Omental fat pad (tissue), 4 donors: ENCODE measurements around the gene TXLNG. TPM values are rescaled to one million over a fixed set of nuclear protein-coding genes. Genes with fewer than 3 reads are reported as not detected.
"Not testable (repeated sequence)": the region's sequence is repeated elsewhere in the genome, so short reads cannot be mapped to it uniquely, and the experiment has no call there.

Experiments
- ATAC-seq: fragments of 150-250 bp; one replicate; pipeline ENCODE4 v1.9.1; 2016; ENCODE audit warnings: mild to moderate bottlenecking, moderate library complexity; ENCODE audit not compliant: low FRiP score
- DNase-seq: peaks from one replicate; pipeline ENCODE4 v3.0.0-alpha.2; 2019; ENCODE audit warnings: low spot score
- CTCF ChIP-seq, 3 donors: fragments of 450-650 bp; IDR thresholded peaks; one replicate each; pipeline ENCODE4 v1.5.1; 2016 to 2017; ENCODE audit warnings: antibody characterized with exemption in 3 of 3, mild to moderate bottlenecking in 3 of 3, moderate library complexity in 2 of 3
- total RNA-seq, 4 donors: library from RNA; depleted of rRNA; stranded (reverse); fragments of >200 nt; gene quantifications; one replicate each; pipeline ENCODE4 v1.1.0, GENCODE V29; 2016

Gene TXLNG
- total RNA-seq, 4 donors from 2014 or later: 13.9 to 45.1 (median 34.3) TPM

DNA sequence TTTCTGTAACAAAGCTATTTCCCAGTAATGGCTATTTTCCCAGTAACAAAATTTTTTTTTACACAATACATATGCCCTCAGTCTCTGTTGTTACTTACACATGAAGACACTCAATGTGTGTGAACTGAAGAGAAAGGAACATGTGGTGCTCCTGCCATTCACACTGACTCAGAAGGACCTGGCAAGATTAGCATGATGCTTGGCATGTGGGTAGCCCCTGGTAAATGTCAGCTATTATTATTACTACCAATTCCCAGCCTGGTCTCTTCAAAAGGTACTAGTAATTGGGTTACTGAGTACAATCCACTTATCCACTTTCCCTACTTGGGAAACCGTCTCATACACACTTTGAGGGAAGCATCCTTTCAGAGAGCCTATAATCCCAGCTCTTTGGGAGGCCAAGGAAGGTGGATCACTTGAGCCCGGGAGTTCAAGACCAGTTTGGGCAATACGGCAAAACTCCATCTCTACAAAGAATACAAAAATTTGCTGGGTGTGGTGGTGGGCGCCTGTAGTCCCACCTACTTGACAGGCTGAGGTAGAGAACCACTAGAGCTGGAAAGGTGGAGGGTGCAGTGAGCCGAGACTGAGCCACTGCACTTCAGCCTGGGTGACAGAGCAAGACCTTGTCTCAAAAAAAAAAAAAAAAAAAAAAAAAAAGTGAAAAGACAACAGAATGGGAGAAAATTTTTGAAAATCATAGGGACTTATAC lies 69.3 kb downstream of the TXLNG start:
- no peak for ATAC-seq
- DNase-seq: no peak
- TF ChIP-seq CTCF (IDR thresholded peaks at IDR 0.05): no peak

GRCh38 chrX:16856076-16856404 lies 69.8 kb downstream of the TXLNG start:
- not testable (repeated sequence) for ATAC-seq, DNase-seq

GRCh38 chrX:16856744-16857143 lies 70.5 kb downstream of the TXLNG start:
- no peak for TF ChIP-seq CTCF (IDR thresholded peaks at IDR 0.05)
- no peak for ATAC-seq
- DNase-seq: no peak

- ATAC-seq (no peak), DNase-seq (no peak)
- TF ChIP-seq CTCF (IDR thresholded peaks at IDR 0.05): no peak
These were observed 76.6 kb downstream of the TXLNG start for GRCh38 chrX:16862829-16863228.

DNA sequence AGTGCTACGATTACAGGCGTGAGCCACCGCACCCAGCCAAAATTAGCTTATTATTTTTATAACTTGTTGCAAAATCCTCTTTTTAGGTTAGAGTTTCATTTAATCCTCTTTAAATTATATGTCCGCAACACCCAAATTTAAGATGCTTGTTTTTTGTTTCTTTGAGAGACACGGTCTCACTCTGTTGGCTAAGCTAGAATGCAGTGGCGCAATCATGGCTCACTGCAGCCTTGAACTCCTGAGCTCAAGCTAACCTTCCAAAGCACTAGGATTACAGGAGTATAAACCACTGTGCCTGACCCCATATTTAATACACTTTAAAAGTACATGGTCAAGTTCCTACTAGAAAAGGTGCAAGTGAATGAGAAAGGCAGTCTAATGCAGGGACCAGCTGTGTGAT lies 81.7 kb downstream of the TXLNG start:
- no peak for ATAC-seq

GRCh38 chrX:16868920-16869319 lies 82.7 kb downstream of the TXLNG start:
- no peak for TF ChIP-seq CTCF (IDR thresholded peaks at IDR 0.05)
- DNase-seq (no peak), ATAC-seq (no peak)

More for the DNA sequence above, 81.7 kb downstream of the TXLNG start:
- TF ChIP-seq CTCF (IDR thresholded peaks at IDR 0.05): no peak
- DNase-seq: no peak

DNA sequence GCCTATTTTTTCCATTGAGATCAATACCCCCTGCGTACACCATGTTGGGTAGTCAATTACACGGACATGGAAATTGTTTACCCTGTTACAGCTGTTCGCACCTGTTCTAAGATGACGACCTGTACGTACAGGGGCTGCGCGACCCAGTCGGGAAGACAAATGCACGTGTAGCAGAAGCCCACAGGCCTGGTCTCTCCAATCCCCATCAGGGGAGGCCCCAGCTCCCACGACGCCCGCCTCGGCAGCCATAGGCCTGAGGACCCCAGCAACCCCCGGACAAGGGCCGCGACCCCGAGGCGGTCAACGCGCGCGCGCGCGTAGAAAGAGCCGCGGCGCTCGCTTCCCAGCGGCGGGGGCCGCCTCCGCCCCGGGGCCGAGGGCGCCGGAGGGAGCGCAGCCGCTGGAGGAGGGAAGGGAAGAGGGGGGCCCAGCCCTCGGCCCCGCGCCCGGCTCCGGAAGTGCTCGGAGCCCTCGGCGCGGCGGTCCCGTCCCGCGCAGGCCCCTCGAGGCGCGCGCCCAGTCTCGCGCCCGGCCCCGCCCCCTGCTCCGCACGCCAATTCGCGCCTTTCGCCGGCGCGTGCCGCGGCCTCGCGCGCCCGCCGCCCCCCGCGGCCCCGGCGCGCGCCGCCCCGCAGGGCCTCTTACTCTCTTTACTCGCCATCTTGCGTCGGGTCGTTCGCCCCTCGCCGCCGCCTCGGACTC lies 83.3 kb downstream of the TXLNG start:
- no peak for DNase-seq
- peak; percentile 63 for ATAC-seq
- no peak for TF ChIP-seq CTCF (IDR thresholded peaks at IDR 0.05)
